OCI-M1 (cell line): ENCODE results near the gene GNAT1.
"Not testable (repeated sequence)": the region's sequence is repeated elsewhere in the genome, so short reads cannot be mapped to it uniquely, and the experiment has no call there.

Source experiments
- DNase-seq: peaks from one replicate; lab custom pipeline; 2025; lab: John Stamatoyannopoulos, UW

The GNAT1 gene

DNA sequence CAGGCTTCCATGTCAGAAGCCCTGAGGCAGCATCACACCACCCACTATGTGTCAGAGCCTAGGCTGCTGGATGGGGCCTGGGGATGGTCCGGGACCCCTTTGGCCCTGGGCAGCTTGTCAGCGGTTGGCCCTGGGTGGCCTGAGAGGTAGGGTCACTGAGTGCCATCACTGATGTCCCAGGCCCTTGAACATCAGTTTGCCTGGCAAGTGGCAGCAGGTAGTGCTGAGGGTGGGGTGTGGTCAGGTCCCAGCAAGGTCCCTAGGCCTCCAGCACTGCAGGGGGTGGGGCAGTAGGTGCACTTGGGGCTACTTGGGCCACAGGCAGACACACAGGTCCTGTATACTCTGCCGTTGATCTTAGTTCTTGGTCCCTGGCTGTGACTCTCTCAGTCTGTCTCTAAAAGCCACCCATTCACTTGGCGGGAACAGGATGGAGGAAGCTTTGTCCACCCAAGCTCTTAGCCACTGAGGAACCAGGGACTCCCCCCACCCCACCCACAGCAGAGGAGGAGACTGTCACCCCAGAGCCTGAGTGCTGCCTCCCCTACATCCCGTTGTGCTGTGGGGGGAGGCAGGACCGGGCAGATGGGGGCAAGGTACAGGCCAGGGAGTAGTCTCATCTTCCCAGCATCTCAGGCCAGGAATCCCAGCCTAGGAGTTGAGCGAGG is 50.4 kb downstream of the GNAT1 start:
- no peak for DNase-seq

DNA sequence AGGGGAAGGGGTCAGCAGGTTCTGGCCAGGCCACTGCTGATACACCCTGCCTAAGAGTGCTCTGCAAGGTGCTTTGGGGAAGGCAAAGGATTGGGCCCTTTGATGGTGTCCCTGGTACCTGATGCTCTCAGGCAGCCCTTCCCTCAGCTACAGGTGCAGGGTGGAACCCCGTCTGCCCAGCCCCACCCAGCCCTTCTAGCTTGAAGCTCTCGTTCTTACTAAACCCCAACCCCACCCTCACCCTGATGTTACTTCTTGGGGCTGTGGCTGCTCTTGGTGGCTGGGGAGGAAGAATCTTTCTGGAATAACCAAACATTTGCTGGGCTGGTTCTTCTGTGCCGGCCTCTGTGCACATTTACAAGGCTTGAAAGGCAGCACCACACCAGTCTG is 51.0 kb downstream of the GNAT1 start:
- DNase-seq, result no peak

DNA sequence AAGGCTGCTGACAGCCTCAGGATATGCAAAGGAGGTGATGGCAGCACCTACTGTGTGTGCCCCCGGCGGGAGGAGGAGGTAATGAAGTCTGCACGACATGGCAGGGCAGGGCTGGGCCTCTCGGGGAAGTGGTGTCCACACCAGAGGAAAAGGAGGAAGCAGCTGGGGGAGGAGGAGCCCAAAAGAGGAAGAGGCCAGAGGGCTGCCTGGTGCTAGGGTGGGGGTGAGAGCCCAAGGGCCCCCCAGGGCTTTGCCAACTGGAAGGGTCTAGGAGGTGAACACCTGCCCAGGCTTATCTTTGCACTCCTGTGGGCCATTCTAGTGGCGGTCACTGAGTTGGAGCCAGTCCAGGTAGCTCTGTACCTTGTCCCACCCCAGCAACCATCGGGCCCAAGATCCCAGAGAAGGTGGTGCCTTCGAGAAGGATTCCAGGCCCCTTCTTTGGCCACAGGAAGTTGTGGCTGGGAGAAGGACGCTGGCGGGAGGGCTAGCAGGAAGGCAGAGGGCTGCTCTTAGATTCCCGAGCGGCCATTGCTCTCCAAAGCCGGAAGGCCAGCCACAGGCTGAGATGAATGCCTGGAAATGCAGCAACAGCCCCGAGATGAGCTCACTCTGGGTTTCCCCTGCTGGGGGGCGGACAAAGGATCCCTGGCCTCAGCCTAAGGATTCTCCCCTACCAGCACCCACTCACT is 51.6 kb downstream of the GNAT1 start:
- DNase-seq, result peak; percentile 85

DNA sequence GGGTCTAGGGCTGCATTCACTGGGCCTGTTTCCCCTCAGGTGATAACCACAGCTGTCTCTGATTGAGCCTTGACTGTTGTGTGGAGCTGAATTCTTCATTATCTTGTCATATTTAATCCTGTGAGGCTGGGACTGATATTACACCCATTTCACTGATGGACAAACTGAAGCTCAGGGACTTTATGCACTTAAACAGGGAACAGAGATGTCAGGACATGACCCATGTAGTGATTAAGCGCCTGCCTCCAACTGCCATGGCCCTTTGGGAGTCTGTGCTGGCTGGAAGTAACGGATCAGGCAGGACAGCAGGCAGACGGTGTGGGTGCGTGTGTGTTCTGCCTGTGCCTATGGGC is 52.1 kb downstream of the GNAT1 start:
- DNase-seq, result no peak

DNA sequence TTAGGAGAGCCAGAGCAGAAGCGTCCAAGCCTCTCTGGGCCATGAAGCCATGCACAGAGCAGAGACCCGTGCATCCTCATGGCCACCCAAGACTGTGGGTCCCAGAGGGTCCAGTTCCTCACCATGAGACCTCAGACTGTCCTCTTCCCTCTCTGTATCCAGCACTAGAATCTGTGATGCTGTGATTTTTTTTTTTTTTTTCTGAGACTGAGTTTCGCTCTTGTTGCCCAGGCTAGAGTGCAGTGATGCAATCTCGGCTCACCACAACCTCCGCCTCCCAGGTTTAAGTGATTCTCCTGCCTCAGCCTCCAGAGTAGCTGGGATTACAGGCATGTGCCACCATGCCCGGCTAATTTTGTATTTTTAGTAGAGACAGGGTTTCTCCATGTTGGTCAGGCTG is 53.4 kb downstream of the GNAT1 start:
- DNase-seq, result not testable (repeated sequence)

DNA sequence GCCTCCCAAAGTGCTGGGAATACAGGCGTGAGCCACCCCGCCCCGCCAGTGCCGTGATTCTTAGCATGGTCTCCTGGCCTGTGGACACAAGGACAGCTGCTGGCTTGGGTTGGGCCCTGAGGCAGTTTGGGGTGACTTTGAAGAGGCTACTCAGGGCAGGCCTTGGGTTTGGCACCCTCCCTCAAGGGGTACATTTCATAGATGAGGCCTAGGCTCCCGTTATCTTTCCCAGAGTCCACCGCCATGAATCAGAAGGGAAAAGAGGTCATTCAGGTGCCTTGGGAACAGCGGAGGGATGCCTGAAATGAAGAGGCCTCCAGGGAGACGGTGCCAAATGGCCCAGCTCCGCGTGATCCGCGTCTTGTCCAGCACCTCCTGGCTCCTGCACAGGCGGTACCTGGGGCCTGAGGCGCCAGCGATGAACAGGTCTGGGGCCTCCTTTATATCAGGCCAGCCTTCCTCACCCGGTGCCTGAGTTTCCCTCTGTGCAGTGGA is 53.9 kb downstream of the GNAT1 start:
- DNase-seq, result no peak

DNA sequence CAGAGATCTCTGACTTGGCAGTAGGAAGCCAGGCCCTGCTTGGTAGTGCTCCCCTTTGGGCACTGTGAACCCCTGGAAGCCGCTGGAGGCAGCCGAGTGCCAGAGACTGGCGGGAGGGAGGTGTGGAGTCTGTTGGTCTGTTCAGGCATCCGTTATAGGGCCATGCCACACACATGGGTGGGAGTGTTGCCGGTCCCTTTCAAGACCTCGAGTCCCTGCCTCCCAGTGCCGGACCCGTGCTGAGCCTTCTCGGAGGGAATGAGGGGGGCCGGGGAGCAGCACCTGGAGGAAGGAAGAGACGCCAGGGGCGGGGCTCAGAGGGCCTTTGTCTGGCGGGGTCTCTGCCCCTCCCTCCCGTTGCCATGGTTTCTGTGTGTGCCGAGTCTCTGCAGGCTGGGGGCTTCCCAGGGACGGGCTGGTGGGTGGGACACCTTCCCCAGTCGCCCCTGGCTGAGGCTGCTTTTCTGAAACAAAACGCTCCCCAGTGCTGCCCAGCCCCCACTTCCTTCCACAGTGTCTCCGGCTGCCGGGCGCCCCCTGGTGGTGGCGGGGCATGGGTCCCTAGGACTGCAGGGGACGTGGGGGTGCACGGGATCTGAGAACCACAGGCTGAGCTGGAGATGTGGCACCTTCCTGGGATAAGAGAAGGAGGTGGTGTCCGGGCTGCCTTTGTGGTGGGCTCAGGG is 54.6 kb downstream of the GNAT1 start:
- DNase-seq, result peak; percentile 89

DNA sequence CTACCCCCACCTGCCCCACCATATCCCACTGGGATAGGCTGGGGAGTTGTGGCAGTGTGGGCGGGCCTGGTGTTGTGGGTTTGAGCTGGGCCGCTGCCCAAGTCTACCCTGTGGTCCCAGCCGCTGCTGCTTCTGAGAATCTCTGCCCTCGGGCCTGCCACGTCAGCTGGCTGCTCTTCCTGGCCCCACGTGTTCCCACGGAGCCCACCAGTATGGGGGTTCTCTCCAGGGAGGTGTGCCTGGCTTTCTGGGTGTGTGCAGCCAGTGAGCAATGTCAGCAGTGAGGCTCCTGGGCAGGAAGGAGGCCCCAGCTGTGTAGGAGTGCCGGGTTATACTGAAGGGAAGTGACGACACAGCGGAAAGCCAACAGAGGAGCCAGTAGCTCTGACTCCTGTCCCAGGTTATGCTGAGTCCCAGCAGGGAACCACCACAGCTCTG is 55.1 kb downstream of the GNAT1 start:
- DNase-seq, result peak; percentile 85
